Activated effector memory CD4-positive, alpha-beta T cell treated with Interleukin-2 at 50 U/mL for 16 hours (primary cell): Measurements from ENCODE around the gene TMEM267.
"Not testable (repeated sequence)": the region's sequence is repeated elsewhere in the genome, so short reads cannot be mapped to it uniquely, and the experiment has no call there.

ENCODE experiments used
- DNase-seq: peaks from one replicate; pipeline ENCODE4 v3.0.0-alpha.2; 2020

The TMEM267 gene

GRCh38 chr5:43456556-43456955 lies 27.1 kb downstream of the TMEM267 start:
- no peak for DNase-seq

GRCh38 chr5:43441575-43441974 lies 42.1 kb downstream of the TMEM267 start:
- not testable (repeated sequence) for DNase-seq

DNA sequence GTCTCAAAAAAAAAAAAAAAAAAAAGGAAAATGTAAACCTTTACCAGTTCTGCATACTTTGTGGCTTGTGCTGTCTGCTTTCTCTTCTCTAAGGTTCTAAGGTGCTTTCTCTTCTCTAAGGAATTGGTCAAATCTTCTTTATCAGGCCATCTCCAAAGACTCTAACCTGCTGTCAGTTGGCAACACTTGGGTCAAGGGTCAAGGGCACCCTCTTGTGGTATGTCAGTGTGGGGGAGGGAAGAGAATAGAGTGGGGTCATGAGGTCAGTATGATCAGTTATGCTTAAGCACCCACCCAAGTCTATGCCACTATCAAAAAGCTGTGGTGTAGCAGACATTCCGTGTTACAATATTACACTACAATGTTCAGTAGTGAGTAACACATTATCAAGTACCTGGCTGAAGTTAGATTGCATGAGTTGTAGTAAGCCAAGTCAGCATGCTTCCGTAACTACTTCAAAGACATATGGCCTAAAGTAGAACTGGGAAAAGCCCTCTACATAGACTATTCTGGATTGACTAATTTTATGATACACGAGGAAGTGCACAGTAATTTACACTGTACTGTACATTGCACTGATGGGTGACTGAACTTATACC lies 46.5 kb downstream of the TMEM267 start:
- DNase-seq, result no peak

- DNase-seq, result no peak
Observed at GRCh38 chr5:43433382-43433781, 50.3 kb downstream of the TMEM267 start.

DNA sequence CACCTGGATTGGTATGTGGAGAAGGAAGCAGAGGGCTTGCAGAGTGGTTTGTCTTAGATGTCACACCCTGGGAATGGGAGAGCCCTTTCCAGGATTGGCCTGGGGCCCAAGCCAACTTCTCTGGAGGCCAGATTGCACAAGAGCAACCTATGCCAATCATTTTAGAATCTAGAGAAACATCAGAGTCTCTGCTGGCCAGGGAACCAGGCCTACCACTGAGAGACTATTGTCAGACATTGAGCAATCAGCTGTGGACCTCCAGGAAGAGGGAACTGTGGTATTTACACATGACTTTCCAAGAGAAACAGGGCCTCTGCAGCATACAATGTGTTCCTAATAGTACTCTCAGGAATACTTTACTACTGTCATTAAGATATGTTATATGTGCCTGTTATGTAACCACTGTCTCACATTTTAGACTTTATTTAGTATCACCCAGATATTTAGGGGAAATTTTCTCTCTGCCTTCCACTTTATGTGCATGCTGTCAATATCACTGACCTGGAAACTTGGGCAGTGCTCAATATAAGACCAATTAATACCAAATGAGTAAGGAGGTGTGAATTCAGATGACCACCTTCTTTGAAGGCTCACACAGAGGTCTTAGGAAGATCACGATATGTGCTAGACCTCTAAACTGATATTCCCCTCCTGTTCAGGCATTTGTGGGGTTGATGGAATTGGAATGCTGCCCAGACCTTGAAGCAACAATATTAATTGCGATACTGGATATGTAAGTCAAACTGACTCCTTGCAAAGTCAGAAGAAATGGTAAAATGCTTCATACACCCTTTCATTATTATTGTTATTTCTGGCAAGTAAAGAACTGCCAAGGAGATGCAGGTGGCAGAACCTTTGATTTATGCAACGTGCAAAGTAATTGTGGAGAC lies 50.9 kb downstream of the TMEM267 start:
- no peak for DNase-seq

- DNase-seq, result no peak
Observed at GRCh38 chr5:43429706-43430105, 54.0 kb downstream of the TMEM267 start.

DNA sequence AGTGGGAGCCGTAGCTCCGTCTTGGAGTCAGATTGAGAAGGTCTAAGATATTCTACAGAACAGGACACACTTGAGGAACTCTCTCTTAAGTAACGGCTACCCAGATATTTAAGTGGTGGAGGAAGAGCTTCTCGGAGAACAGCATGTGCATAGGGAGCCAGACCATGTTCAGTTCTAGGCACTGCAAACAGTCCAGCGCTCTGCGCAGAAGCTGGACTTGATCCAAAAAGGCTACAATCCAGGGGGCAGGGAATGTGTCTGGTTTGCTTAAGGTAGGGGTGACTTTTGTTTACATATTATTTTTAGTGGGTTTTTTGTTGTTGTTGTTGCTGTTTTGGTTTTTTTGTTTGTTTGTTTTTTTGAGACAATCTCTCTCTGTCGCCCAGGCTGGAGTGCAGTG lies 54.6 kb downstream of the TMEM267 start:
- no peak for DNase-seq

DNA sequence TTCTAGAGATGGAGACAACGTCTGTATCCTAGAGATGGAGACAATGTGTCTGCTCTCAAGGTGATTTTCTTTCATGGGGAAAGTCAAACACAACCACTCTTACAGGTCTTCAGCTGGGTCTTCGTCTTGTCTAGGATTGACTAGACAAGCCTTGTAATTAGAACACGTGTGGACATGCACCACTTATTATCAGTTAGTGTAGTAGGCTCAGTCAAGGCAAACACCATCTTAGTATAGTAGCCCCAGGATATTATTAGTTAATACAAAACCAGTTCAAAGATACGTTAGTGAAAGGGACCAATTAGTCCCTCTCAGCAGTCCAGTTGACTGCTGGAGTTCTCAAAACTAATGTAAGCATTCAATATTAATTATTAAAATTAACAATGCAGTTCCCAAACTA lies 56.4 kb downstream of the TMEM267 start:
- DNase-seq, result no peak

DNA sequence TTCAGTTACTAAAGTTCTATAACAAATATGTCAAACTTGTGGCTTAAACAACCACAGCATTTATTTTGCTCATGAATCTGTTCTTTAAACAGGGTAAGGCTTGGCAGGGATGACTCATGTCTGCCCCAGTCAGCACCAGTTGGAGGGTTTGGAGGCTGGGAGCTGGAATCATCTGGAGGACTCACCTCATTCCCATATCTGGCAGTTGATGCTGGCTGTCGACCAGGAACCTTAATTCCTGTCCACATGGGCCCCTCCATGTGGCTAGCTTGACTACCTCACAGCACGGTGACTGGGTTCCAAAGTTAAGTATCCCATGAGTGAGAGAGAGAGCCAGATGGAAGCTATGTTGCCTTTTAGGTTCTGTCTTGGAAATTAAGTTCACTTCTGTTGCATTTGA lies 57.7 kb downstream of the TMEM267 start:
- no peak for DNase-seq

GRCh38 chr5:43423086-43423485 lies 60.6 kb downstream of the TMEM267 start:
- DNase-seq, result not testable (repeated sequence)

DNA sequence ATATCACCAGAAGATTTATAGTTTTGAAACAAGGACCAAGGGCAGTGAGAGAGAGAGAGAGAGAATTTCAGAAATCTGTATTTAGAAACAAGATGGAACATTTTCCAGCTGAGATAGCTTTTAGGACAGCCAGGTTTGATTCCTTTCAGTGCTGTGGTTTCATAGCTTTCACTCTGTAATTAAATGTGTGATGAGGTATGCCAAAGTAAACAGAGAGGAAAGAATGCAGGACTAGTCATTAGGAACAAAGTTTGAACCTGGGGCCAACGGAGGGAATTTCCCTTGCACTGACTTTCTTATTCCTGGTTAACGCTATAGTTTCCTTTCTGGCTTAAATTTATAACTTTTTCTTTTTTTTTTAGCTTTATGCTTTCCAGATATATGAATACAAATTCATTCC lies 61.5 kb downstream of the TMEM267 start:
- DNase-seq, result no peak

DNA sequence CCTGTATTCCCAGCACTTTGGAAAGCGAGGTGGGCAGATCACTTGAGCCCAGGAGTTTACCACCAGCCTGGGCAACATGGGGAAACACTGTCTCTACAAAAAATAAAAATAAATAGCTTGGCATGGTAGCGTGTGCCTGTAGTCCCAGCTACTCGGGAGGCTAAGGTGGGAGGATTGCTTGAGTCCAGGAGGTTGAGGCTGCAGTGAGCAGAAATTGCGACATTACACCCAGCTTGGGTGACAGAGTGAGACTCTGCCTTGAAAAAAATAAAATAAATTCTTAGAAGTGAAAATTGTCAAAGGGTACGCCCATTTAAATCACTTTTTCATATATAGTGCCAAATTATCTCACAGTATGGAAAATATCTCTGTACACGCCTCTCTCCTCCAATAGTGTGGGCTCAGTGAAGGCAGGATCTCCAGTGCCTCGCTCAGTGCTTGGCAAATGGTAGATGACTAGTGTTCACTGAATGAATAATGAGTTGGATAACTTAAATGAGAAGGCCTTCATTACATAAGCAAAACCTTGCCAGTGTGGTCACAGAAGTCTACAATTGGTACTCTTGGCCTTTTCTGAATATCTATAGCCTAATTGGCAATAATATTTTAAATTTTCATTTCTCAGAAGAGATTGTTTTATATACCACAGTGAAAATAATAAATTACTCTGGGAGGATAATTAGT lies 62.1 kb downstream of the TMEM267 start:
- DNase-seq, result no peak

GRCh38 chr5:43420241-43420640 lies 63.4 kb downstream of the TMEM267 start:
- DNase-seq, result no peak

DNA sequence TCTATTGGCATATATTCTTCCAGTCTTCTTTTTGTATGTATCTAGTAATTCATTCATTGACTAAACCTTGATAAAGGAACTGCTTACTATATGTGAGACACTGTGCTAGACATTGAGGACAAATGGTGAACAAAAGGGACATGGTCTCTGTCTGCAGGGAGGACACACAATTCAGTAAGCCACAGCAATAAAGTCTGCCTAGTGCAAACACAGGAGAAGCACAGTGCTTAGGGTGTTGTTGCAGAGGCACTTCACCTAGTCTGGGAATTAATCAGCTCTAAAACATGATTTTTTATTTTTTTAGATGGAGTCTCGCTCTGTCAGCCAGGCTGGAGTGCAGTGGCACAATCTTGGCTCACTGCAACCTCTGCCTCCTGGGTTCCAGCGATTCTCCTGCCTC lies 65.1 kb downstream of the TMEM267 start:
- DNase-seq, result no peak

- no peak for DNase-seq
Observed at GRCh38 chr5:43416803-43417394, 66.8 kb downstream of the TMEM267 start.

DNA sequence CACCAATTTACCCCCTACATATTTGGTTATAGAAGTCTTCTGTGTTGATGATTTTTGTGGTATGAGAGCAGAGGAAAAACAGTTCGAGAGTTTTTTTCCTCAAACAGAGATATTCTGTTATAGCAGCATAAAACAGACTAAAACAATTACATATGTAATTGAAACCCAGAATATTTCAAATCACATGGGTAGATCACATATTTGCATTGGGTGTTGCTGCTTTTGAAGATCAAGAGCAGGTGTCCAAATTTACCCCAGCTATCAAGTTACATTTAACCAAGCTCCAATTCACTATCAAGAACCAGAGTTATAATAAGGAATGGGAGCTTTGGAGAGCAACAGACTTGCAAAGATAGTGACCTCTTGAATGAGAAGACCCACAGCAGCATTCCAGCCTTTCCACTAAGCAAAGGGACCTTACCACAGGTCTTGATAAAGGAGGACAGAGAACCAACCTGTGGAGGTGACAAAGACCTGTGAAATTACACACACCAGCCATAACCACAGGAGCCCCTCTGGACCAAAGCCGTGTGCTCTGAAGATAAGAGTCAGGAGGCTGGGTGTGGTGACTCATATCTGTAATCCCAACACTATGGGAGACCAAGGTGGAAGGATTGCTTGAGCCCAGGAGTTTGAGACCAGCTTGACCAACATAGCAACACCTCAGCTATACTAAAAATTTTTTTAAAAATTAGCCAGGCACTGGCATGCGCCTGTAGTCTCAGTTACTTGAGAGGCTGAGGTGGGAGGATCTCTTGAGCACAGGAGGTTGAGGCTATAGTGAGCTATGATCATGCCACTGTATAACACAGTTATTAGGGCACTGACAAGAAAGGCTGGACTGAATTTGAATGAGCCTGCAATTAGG lies 67.5 kb downstream of the TMEM267 start:
- DNase-seq, result no peak

DNA sequence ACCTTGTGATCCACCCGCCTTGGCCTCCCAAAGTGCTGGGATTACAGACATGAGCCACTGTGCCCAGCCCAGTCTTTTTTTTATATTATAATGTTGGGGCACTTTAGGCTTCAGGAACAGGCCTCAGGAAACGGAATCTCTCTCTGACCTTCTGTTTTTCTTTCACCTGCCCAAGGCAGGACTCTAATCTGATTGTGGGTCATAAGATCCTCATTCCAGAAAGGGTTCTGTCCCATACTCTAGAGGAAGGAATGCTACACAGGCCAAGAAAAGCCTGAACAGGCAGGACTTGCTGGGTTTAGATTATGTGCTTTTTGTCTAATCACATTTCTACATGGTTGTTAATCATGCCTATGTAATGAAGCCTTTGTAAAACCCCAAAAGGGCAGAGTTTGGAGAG lies 69.7 kb downstream of the TMEM267 start:
- DNase-seq, result no peak

DNA sequence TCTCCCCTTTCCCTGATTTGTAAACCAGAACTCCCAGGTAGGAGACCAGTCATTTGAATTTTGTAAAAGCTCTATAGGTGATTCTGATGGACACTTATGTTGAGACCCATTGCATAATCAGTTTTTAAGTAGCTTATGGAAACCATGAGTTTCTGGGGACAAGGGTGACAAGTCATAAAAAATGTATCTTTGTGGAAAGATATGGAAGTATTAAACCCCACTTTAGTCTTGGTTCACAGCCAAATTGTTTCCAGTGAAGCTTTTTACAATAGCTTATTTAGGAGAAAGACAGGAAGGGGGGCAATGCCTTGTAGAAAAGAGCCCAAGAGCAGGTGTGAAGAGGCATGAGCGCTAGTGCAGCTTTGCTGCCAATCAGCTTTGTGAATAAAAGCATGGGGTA lies 71.0 kb downstream of the TMEM267 start:
- DNase-seq, result no peak

- no peak for DNase-seq
Observed at GRCh38 chr5:43412156-43412555, 71.5 kb downstream of the TMEM267 start, which contains the start of gene CCL28. TSS of gene CCL28 (minus strand) at chr5:43412391. CDS start at chr5:43412316, 75 bp downstream.

DNA sequence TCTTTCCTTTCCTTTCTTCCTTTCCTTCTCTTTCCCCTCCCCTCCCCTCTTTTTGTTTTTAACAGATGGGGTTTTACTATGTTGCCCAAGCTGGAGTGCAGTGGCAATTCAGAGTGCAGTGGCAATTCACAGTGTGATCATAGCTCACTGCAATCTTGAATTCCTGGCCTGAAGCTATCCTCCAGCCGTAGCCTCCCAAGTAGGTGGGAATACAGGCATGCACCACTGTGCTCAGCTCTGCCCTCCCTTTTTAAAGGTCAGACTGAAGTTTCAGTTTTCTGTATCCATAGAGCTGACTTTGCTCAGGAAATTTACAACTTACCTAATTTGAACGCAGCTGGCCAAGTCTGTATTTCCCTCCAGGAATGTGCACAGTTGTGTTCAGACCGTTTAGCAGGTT lies 72.2 kb downstream of the TMEM267 start:
- no peak for DNase-seq

DNA sequence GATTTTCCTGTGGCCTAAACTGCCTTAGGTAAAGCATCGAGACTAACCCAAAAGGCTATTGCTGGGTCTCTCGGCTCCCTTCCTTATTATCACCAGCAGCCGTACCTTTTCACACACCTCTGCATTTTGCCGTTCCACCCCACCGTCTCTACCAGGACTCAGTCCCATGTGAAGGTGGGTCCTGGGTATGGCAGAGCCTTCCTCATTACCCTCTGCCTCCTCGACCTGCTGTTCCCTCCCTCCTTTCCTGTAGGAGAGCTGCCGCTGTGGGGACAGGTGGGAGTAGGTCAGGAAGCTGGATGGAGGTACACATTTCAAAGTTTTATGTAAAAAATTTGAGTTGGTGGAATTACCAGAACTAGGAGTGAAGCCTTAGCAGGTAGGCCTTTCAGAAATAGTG lies 73.3 kb downstream of the TMEM267 start:
- no peak for DNase-seq

GRCh38 chr5:43409809-43410271 lies 73.8 kb downstream of the TMEM267 start:
- no peak for DNase-seq
